K562 (cell line): Measurements from ENCODE around the gene TFAP2E. TPM values are rescaled to one million over a fixed set of nuclear protein-coding genes. Genes with fewer than 3 reads are reported as not detected.
"Not testable (repeated sequence)": the region's sequence is repeated elsewhere in the genome, so short reads cannot be mapped to it uniquely, and the experiment has no call there.

ENCODE experiments used
- ATAC-seq: fragments of 200-7000 bp; cut with Tn5 transposase; 3 replicates; pipeline ENCODE4 v1.9.1; 2020; ENCODE audit warnings: moderate library complexity
- BruUV-seq: library from RNA; stranded (reverse); fragments of 400-500 nt; replicated peaks from 2 replicates; lab custom pipeline; 2021; lab: Mats Ljungman, UMichigan
- CTCF ChIA-PET: fragments of 300-600 bp; formaldehyde crosslinking; extraction: SDS; loops from one replicate; lab custom pipeline; 2021; ENCODE audit warnings: low intra/inter-chr PET ratio; lab: Yijun Ruan, JAX
- POLR2A ChIA-PET: fragments of 300-600, 350-650 bp; sonication (Branson Sonifier 250); formaldehyde crosslinking; extraction: SDS; loops from one replicate; lab custom pipeline; 2021; ENCODE audit warnings: antibody characterized with exemption, inconsistent platforms; lab: Yijun Ruan, JAX
- DNase-seq, 4 experiments: peaks; one replicate each; pipeline versions ENCODE4 v3.0.0 to v3.0.0-alpha.2; 2011 to 2018; ENCODE audit warnings: low spot score in 3 of 4, mixed read lengths in 3 of 4; ENCODE audit errors: extremely low read depth in 1 of 4
- FAIRE-seq: peaks from 2 replicates; lab custom pipeline; 2011; peaks lifted over from hg19 to GRCh38; lab: Jason Lieb, UNC
- H2AFZ ChIP-seq: 2 replicates; pipeline ENCODE4 v1.6.0; 2011; ENCODE audit warnings: low read depth, low read length, control low read depth, inconsistent platforms
- H3K27ac ChIP-seq: fragments of 200-600 bp; 3 replicates; pipeline ENCODE4 v1.8.0; 2011; ENCODE audit warnings: low read depth, mild to moderate bottlenecking, control low read depth, inconsistent platforms, low read length, moderate library complexity, mixed read lengths; ENCODE audit errors: extremely low read depth
- H3K27me3 ChIP-seq, 2 experiments: fragments of 300-600 bp in 1 of 2; 2 replicates in 1 of 2; 3 replicates in 1 of 2; pipeline versions ENCODE4 v1.6.0 to v1.8.0; 2011; ENCODE audit warnings: inconsistent platforms in 2 of 2, low read length in 2 of 2, mild to moderate bottlenecking in 1 of 2, mixed read lengths in 1 of 2, moderate library complexity in 1 of 2; ENCODE audit not compliant: control insufficient read depth in 2 of 2, insufficient read depth in 2 of 2
- H3K36me3 ChIP-seq: fragments of 300-600 bp; 3 replicates; pipeline ENCODE4 v1.8.0; 2011; ENCODE audit warnings: mild to moderate bottlenecking, low read length, inconsistent platforms; ENCODE audit not compliant: control insufficient read depth, insufficient read depth
- H3K4me1 ChIP-seq, 2 experiments: fragments of 200-600 bp in 1 of 2; replicated peaks in 1 of 2; 2 replicates in 1 of 2; 3 replicates in 1 of 2; pipeline versions ENCODE4 v1.5.1 to v1.8.0; 2011; ENCODE audit warnings: inconsistent platforms in 2 of 2, low read length in 2 of 2, mild to moderate bottlenecking in 1 of 2, mixed read lengths in 1 of 2, moderate library complexity in 1 of 2; ENCODE audit not compliant: control insufficient read depth in 2 of 2, insufficient read depth in 2 of 2
- H3K4me2 ChIP-seq: 2 replicates; pipeline ENCODE4 v1.6.1; 2011; ENCODE audit warnings: low read length, control low read depth, inconsistent platforms, mixed read lengths; ENCODE audit not compliant: insufficient read depth
- H3K4me3 ChIP-seq: fragments of 200-600 bp; sonication (generic), shearing (Covaris generic); 2 replicates; pipeline ENCODE4 v1.5.1; 2016; ENCODE audit warnings: control low read depth, inconsistent platforms
- H3K79me2 ChIP-seq: fragments of 200-600 bp; 3 replicates; pipeline ENCODE4 v1.8.0; 2011; ENCODE audit warnings: low read length, inconsistent platforms; ENCODE audit not compliant: control insufficient read depth, insufficient read depth
- H3K9ac ChIP-seq, 2 experiments: 2 replicates each; pipeline versions ENCODE4 v1.6.0 to v1.6.1; 2011; ENCODE audit warnings: low read depth in 2 of 2, low read length in 2 of 2, control low read depth in 1 of 2, inconsistent platforms in 1 of 2, mild to moderate bottlenecking in 1 of 2, mixed read lengths in 1 of 2; ENCODE audit not compliant: insufficient read depth in 1 of 2
- H3K9me1 ChIP-seq: one replicate; pipeline ENCODE4 v1.6.0; 2011; ENCODE audit warnings: inconsistent platforms, mild to moderate bottlenecking, low read length, moderate library complexity; ENCODE audit not compliant: control insufficient read depth, insufficient read depth
- H3K9me3 ChIP-seq: replicated peaks from 2 replicates; pipeline ENCODE4 v1.5.1; 2011; ENCODE audit warnings: low read depth, low read length, inconsistent platforms; ENCODE audit not compliant: control insufficient read depth, insufficient read depth
- H4K20me1 ChIP-seq: replicated peaks from 2 replicates; pipeline ENCODE4 v1.6.1; 2011; ENCODE audit warnings: low read length, inconsistent platforms, mixed read lengths; ENCODE audit not compliant: control insufficient read depth, insufficient read depth
- BCLAF1 ChIP-seq, 2 experiments: fragments of 450-650 bp in 1 of 2; IDR thresholded peaks; 2 replicates each; pipeline ENCODE4 v1.6.1; 2011 to 2017; ENCODE audit warnings: low read depth in 2 of 2, antibody characterized with exemption in 1 of 2, borderline replicate concordance in 1 of 2, low read length in 1 of 2, mild to moderate bottlenecking in 1 of 2, mixed read lengths in 1 of 2; ENCODE audit not compliant: control insufficient read depth in 1 of 2
- ELK3 ChIP-seq: fragments of 450-650 bp; formaldehyde crosslinking; IDR thresholded peaks from 2 replicates; pipeline ENCODE4 v1.4.0; 2020; ENCODE audit warnings: mild to moderate bottlenecking
- GTF2B ChIP-seq: IDR thresholded peaks from 2 replicates; pipeline ENCODE4 v1.6.1; 2011; ENCODE audit not compliant: insufficient read length; ENCODE audit errors: extremely low read depth
- ILF3 ChIP-seq: fragments of 450-650 bp; IDR thresholded peaks from 2 replicates; pipeline ENCODE4 v1.6.1; 2018; ENCODE audit warnings: antibody characterized with exemption, mild to moderate bottlenecking, moderate library complexity, borderline replicate concordance
- MEF2A ChIP-seq: IDR thresholded peaks from 2 replicates; pipeline ENCODE4 v1.6.1; 2011; ENCODE audit warnings: low read depth, mild to moderate bottlenecking, low read length, moderate library complexity; ENCODE audit not compliant: control insufficient read depth
- POLR2G ChIP-seq: fragments of 200-400 bp; formaldehyde crosslinking; IDR thresholded peaks from 2 replicates; pipeline ENCODE4 v1.6.1; 2017; ENCODE audit warnings: low read depth, mild to moderate bottlenecking, antibody characterized with exemption, low read length, moderate library complexity
- TBP ChIP-seq: optimal IDR thresholded peaks from 2 replicates; pipeline ENCODE3; 2011; ENCODE audit warnings: low read depth, low read length, improper control_type of control experiment
- ZNF134 ChIP-seq: fragments of 250-450 bp; sonication (Bioruptor Pico); conservative IDR thresholded peaks from 2 replicates; pipeline ENCODE4 v1.4.0; 2020
- WGBS: fragments of 100-300 bp; shearing (Covaris generic); methylation state at CpG from one replicate; pipeline ENCODE4 v1.1.6; 2016; ENCODE audit warnings: low coverage, mixed read lengths; ENCODE audit not compliant: insufficient coverage; ENCODE audit errors: missing lambda C conversion rate; 5-methylcytosine and 5-hydroxymethylcytosine counted together
- in situ Hi-C: fragments of 300-500 bp; cut with MboI; formaldehyde crosslinking; loops from 4 replicates; pipeline ENCODE4 v1.15.0; 2018; ENCODE audit warnings: inconsistent platforms, mixed read lengths
- intact Hi-C: fragments of 100-400 bp; cut with micrococcal nuclease; formaldehyde crosslinking; loops from 2 replicates; pipeline ENCODE4 v1.14.2; 2022
- polyA plus RNA-seq, 8 experiments: library from polyadenylated mRNA; depleted of rRNA in 4 of 8; stranded (reverse) in 5 of 8; unstranded in 3 of 8; fragments of >200 nt; fragmentation: Nextera tagmentation in 2 of 8; fragmentation: Illumina TruSeq in 1 of 8; extraction: Ambion mirVana in 2 of 8; extraction: Trizol in 1 of 8; gene quantifications; 2 replicates each; pipeline versions ENCODE4 v1.2.1 to v1.2.3, GENCODE V29; 2011 to 2014; ENCODE audit warnings: inconsistent platforms in 1 of 8, missing spikeins in 1 of 8
- total RNA-seq, 7 experiments: library from RNA; depleted of rRNA in 6 of 7; stranded (reverse); fragments of >200 nt in 6 of 7; fragmentation: Illumina TruSeq in 2 of 7; extraction: Trizol in 2 of 7; gene quantifications; 2 replicates each; pipeline versions ENCODE4 v1.2.1 to v1.2.3, GENCODE V29; 2011 to 2021; ENCODE audit warnings: low replicate concordance in 1 of 7

TFAP2E gene
- total and polyA plus RNA-seq, 9 of the 15 experiments (the other 6 are each of a cell fraction or from before 2014, with no cell fraction given) = 0.03 to 0.11 (median 0.07) TPM; not detected in 4

DNA sequence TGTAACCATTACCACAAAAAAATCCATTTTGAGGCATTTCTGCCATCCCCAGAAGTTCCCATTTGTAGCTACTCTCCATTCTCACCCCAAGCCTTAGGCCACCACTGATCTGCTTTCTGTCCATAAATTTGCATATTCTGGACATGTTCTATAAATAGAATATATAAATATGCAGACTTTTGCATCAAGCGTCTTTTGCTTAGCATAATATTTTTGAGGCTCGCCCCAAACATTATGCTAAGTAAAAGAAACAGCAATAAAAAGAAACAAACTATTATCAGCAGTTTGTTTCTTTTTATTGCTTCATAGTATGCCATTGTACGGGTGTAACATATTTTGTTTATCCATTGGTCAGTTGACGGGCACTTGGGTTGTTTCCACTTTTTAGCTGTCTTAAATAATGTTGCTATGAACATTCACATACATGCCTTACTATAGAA lies 7.9 kb downstream of the TFAP2E start (continued):
- peak; percentile 26 for TF ChIP-seq GTF2B
- no peak for TF ChIP-seq ELK3 (CRISPR knock-in tag)
- TF ChIP-seq ILF3 = peak; percentile 85
- no peak for TF ChIP-seq ZNF134 (CRISPR knock-in tag)
- peak; percentile 73 for TF ChIP-seq MEF2A
- TF ChIP-seq BCLAF1 (IDR thresholded peaks at IDR 0.05; ENCODE audit: borderline replicate concordance in 1 of 2, control insufficient read depth in 1 of 2, low read depth in 2 of 2, low read length in 1 of 2) = peak in 1 of 2 experiments; percentile 84; a peak in 1 of 4 replicates
- TF ChIP-seq POLR2G = peak; percentile 44; the same call in 1 of the 2 replicates
- peak; percentile 90 for TF ChIP-seq TBP

GRCh38 chr1:35581621-35582020 lies 8.5 kb downstream of the TFAP2E start:
- DNase-seq, H3K9me3 ChIP-seq, H3K36me3 ChIP-seq, CTCF ChIA-PET, H2AFZ ChIP-seq, ATAC-seq, H3K4me2 ChIP-seq, H3K27me3 ChIP-seq, BruUV-seq, FAIRE-seq, in situ Hi-C loops, H3K9ac ChIP-seq, H4K20me1 ChIP-seq, H3K9me1 ChIP-seq, H3K79me2 ChIP-seq, intact Hi-C loops, H3K27ac ChIP-seq, H3K4me3 ChIP-seq: not testable (repeated sequence)
- WGBS = 54% methylated on average over 7 of the region's 9 CpGs
- peaks cover 2 to 20% of the 10 kb centered on the region in 2 experiments; a peak in 2 of 5 replicates for H3K4me1 ChIP-seq
- POLR2A ChIA-PET = interaction anchor here (1.3 to 1.8 kb wide), 2 partner anchors 13 to 195 kb away, joined by 3 to 6 read pairs; no protein-coding TSS in a partner anchor
